Stromal cell of bone marrow (primary cell): ENCODE results near the gene EFNA5.

Experiments
- DNase-seq: peaks from one replicate; pipeline ENCODE4 v3.0.0-alpha.2; 2012; ENCODE audit warnings: low read depth

Gene EFNA5

GRCh38 chr5:107484281-107484680 lies 186.5 kb downstream of the EFNA5 start:
- no peak for DNase-seq

GRCh38 chr5:107483231-107484024 lies 187.3 kb downstream of the EFNA5 start:
- no peak for DNase-seq

- no peak for DNase-seq
Measured at GRCh38 chr5:107478068-107478641, 192.6 kb downstream of the EFNA5 start.

GRCh38 chr5:107477492-107477891 lies 193.2 kb downstream of the EFNA5 start:
- DNase-seq = no peak

- no peak for DNase-seq
Measured at GRCh38 chr5:107476783-107477182, 194.0 kb downstream of the EFNA5 start.

- DNase-seq = no peak
Measured at GRCh38 chr5:107474716-107475489, 195.8 kb downstream of the EFNA5 start.

- DNase-seq = no peak
Measured at GRCh38 chr5:107474361-107474715, 196.4 kb downstream of the EFNA5 start.

- no peak for DNase-seq
Measured at GRCh38 chr5:107472620-107473064, 198.1 kb downstream of the EFNA5 start.

- DNase-seq = no peak
Measured at GRCh38 chr5:107470295-107470582, 200.5 kb downstream of the EFNA5 start.

- DNase-seq = peak; percentile 28
Measured at GRCh38 chr5:107469485-107470294, 201.0 kb downstream of the EFNA5 start.

- DNase-seq = no peak
Measured at GRCh38 chr5:107469064-107469463, 201.7 kb downstream of the EFNA5 start.

GRCh38 chr5:107468276-107468675 lies 202.5 kb downstream of the EFNA5 start:
- DNase-seq = no peak

- DNase-seq = no peak
Measured at GRCh38 chr5:107467137-107467932, 203.4 kb downstream of the EFNA5 start.

GRCh38 chr5:107466233-107466769 lies 204.4 kb downstream of the EFNA5 start:
- no peak for DNase-seq

- no peak for DNase-seq
Measured at GRCh38 chr5:107464876-107465275, 205.9 kb downstream of the EFNA5 start.

GRCh38 chr5:107464416-107464815 lies 206.3 kb downstream of the EFNA5 start:
- DNase-seq = no peak

- DNase-seq = no peak
Measured at GRCh38 chr5:107463731-107464130, 207.0 kb downstream of the EFNA5 start.

- DNase-seq = no peak
Measured at GRCh38 chr5:107461770-107462169, 209.0 kb downstream of the EFNA5 start.

- no peak for DNase-seq
Measured at GRCh38 chr5:107460789-107461188, 209.9 kb downstream of the EFNA5 start.

- no peak for DNase-seq
Measured at GRCh38 chr5:107459605-107460004, 211.1 kb downstream of the EFNA5 start.

- DNase-seq = no peak
Measured at GRCh38 chr5:107458322-107458721, 212.4 kb downstream of the EFNA5 start.
